Upper lobe of right lung (tissue), 1 donor: ENCODE data around the gene SS18L1. TPM values are rescaled to one million over a fixed set of nuclear protein-coding genes. Genes with fewer than 3 reads are reported as not detected.
A peak's percentile ranks its signal among the peaks of the same experiment; 100 is the strongest.
"Not testable (repeated sequence)": the region's sequence is repeated elsewhere in the genome, so short reads cannot be mapped to it uniquely, and the experiment has no call there.

Source experiments
- ATAC-seq: fragments of 200-7000 bp; cut with Tn5 transposase; one replicate; pipeline ENCODE4 v1.9.1; 2020; ENCODE audit warnings: mild to moderate bottlenecking, moderate library complexity
- DNase-seq: peaks from one replicate; pipeline ENCODE4 v3.0.0-alpha.2; 2020
- H3K27ac ChIP-seq: fragments of 200-600 bp; one replicate; pipeline ENCODE4 v1.8.0; 2022
- H3K27me3 ChIP-seq: fragments of 200-600 bp; one replicate; pipeline ENCODE4 v1.8.0; 2022; ENCODE audit warnings: mild to moderate bottlenecking
- H3K36me3 ChIP-seq: fragments of 200-600 bp; one replicate; pipeline ENCODE4 v1.8.0; 2022
- H3K4me1 ChIP-seq: fragments of 200-600 bp; one replicate; pipeline ENCODE4 v1.8.0; 2022
- H3K4me3 ChIP-seq: fragments of 200-600 bp; one replicate; pipeline ENCODE4 v1.8.0; 2022; ENCODE audit warnings: mild to moderate bottlenecking
- H3K9me3 ChIP-seq: fragments of 200-600 bp; one replicate; pipeline ENCODE4 v1.8.0; 2022
- intact Hi-C: fragments of 100-400 bp; cut with DNase I; formaldehyde crosslinking; loops from one replicate; pipeline ENCODE4 v1.11.0; 2022
- total RNA-seq: library from RNA; stranded (reverse); fragmentation: NEBNext Ultra II Directional; extraction: Animal tissue kit (Norgen Biotek cat#: 25700); gene quantifications from one replicate; pipeline ENCODE4 v1.2.1, GENCODE V29; 2021
- TF ChIP-seq, protein P1 (sequence below): fragments of 200-600 bp; IDR thresholded peaks from one replicate; pipeline ENCODE4 v1.8.0; 2022; ENCODE audit warnings: antibody characterized with exemption
- donor health status: DM: no; HTN: yes; CAD: no; lungs with severe emphysema.

The SS18L1 gene
- total RNA-seq, 1 donor from 2014 or later, result 12.6 TPM

DNA sequence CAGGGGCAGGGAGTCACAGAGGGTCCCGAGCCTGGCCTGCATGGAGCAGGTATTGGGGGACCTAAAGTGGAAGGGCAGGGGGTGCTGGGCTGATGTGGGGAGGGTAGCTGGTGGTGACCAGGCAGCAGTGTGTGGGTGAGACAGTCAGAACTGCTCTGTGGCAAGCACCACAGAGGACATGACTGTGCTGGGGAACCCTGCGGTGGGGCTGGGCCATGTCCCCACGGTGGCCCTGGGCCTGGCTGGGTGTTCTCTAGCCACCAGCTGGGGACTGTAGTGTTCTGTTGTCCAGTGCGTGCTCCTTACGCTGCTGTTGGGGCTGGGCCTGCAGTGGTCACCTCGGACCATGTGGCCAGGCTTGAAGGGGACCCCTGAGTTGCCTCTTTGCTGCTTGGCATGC, 3.6 kb downstream of the SS18L1 start:
- ATAC-seq (no peak), DNase-seq (no peak)
- Histone ChIP-seq H3K27me3 (no peaks in the 10 kb centered on the region), H3K4me1 (peaks cover 28% of the 10 kb centered on the region), H3K27ac (no peak overlapping the region), H3K36me3 (no peaks in the 10 kb centered on the region), H3K4me3 (no peak overlapping the region), H3K9me3 (no peaks in the 10 kb centered on the region)
- TF ChIP-seq, protein P1, sequence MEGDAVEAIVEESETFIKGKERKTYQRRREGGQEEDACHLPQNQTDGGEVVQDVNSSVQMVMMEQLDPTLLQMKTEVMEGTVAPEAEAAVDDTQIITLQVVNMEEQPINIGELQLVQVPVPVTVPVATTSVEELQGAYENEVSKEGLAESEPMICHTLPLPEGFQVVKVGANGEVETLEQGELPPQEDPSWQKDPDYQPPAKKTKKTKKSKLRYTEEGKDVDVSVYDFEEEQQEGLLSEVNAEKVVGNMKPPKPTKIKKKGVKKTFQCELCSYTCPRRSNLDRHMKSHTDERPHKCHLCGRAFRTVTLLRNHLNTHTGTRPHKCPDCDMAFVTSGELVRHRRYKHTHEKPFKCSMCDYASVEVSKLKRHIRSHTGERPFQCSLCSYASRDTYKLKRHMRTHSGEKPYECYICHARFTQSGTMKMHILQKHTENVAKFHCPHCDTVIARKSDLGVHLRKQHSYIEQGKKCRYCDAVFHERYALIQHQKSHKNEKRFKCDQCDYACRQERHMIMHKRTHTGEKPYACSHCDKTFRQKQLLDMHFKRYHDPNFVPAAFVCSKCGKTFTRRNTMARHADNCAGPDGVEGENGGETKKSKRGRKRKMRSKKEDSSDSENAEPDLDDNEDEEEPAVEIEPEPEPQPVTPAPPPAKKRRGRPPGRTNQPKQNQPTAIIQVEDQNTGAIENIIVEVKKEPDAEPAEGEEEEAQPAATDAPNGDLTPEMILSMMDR, result no peak
- intact Hi-C loops, result no loop called here

DNA sequence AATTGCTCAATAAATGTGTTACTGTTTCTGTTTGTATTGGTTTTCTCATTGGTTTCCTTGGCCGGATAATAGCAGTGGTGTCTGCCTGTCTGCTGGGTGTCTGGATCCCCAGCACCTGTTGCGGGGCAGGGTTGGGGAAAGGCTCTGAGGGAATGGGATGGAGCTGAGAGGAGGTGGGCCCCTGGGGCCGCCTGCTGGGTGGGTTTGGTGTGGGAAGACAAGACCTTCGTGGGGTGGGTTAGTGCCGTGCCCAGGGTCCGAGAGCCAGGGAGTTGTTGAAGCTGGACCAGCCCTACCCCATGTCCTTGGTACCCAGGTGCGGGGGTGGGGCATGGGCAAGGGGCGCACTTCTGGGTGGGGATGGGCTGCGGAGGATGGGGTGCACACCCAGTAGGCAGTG, 4.0 kb downstream of the SS18L1 start:
- Histone ChIP-seq H3K36me3 (no peaks in the 10 kb centered on the region), H3K9me3 (no peaks in the 10 kb centered on the region), H3K27me3 (no peaks in the 10 kb centered on the region), H3K27ac (no peak overlapping the region), H3K4me3 (no peak overlapping the region), H3K4me1 (peaks cover 28% of the 10 kb centered on the region)
- intact Hi-C loops, result no loop called here
- no peak for DNase-seq
- no peak for ATAC-seq
- TF ChIP-seq, protein P1, result no peak

DNA sequence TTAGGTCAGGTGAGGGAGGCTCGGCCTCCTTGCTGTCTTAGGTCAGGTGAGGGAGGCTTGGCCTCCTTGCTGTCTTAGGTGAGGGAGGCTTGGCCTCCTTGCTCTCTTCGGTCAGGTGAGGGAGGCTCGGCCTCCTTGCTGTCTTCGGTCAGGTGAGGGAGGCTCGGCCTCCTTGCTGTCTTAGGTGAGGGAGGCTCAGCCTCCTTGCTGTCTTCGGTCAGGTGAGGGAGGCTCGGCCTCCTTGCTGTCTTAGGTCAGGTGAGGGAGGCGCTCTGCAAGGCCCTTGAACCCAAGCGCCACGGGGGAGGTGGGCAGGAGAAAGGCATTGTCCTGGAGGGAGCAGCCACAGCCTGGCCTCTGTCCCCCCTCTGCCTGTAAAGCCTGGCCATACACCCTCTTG, 4.8 kb downstream of the SS18L1 start:
- H3K4me1 ChIP-seq, result peaks cover 28% of the 10 kb centered on the region

DNA sequence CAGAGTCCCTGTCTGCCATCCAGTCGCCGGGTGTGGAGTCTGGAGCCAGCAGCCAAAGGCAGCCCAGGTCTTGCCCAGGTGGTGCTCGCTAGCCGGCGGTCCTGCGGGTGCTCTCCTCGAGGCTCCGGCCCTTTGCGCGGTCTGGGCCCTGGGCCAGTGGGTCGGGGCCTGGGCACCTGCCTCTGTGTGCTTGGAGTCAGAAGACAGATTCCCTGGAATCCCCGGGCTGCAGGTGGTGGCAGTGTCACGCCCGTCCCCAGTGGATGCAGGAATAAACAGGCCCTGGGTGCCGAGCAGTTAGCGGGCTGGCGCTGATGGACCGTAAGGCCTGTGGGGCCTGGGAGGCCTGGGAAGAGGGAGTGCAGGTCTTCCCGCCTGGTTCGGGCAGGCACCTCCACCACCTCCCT, 5.3 kb downstream of the SS18L1 start:
- Histone ChIP-seq H3K4me3 (no peak overlapping the region), H3K4me1 (peaks cover 28% of the 10 kb centered on the region), H3K27ac (peak overlapping the region; percentile 55), H3K36me3 (no peaks in the 10 kb centered on the region), H3K27me3 (no peaks in the 10 kb centered on the region), H3K9me3 (no peaks in the 10 kb centered on the region)
- ATAC-seq, result no peak
- TF ChIP-seq, protein P1, result no peak
- intact Hi-C loops, result no loop called here
- DNase-seq, result no peak

More for the DNA sequence above, 4.8 kb downstream of the SS18L1 start:
- H3K9me3 ChIP-seq, H3K36me3 ChIP-seq, DNase-seq, H3K4me3 ChIP-seq, H3K27me3 ChIP-seq, ATAC-seq, intact Hi-C loops: not testable (repeated sequence)
- peak overlapping the region; percentile 55 for H3K27ac ChIP-seq

DNA sequence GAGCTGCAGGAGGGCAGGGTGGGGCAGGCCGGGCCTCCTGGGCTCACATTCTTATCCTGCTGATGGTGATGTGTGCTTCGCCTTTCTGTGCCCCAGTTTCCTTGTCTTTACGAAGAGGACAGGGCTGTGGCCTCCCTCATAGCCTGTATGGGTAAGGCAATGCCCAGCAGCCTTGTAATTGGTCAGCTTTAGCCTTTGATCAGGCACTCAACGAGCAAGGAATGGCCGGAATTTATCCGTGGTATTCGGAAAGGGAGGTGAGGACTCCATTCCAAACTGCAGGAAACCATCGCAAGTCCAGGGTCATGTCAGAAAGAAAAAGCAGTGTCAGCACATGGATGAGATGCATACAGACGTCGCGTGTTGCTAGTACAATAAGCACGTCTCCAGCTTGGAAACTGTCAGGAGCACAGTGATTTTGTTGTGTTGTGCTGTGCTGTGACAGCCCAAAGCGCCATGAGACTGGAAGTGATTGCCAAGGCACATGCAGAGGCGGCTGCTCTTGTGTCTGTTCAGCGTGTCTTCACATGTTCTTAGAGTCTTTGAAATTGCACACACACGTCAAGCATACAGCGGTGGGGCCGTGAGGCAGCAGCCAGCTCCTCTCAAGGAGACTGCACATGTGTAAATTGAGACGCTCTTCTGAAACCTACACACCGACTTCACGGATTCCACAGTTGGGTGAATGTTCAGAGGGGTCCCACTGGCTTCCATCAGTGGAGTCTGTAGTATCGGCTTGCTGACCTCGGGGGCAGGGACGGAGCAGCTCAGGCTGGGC, 6.2 kb downstream of the SS18L1 start:
- ATAC-seq, result peak; percentile 53

DNA sequence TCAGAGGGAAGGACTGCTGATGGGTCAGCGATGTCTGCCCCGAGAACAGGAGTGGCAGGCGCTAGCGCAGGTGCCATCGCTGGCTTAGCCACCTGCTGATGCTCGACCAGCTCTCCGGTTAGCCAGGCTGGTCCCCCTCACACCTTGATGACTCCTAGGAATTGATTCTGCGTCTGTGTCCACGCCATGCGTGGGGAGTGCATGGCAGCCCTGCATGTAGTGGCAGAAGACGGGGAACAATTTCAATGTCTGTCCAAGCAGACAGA, 6.7 kb downstream of the SS18L1 start:
- H3K36me3 ChIP-seq, result no peaks in the 10 kb centered on the region
- H3K4me3 ChIP-seq, result no peak overlapping the region
- ATAC-seq (no peak), DNase-seq (no peak)
- TF ChIP-seq, protein P1, result no peak
- intact Hi-C loops, result no loop called here
- H3K9me3 ChIP-seq, result no peaks in the 10 kb centered on the region
- no peak overlapping the region for H3K27ac ChIP-seq
- no peaks in the 10 kb centered on the region for H3K27me3 ChIP-seq
- peaks cover 19% of the 10 kb centered on the region for H3K4me1 ChIP-seq

More for the DNA sequence above, 6.2 kb downstream of the SS18L1 start:
- no peak for DNase-seq
- no peak overlapping the region for H3K27ac ChIP-seq
- H3K27me3 ChIP-seq, result no peaks in the 10 kb centered on the region
- peaks cover 25% of the 10 kb centered on the region for H3K4me1 ChIP-seq
- no peaks in the 10 kb centered on the region for H3K36me3 ChIP-seq
- TF ChIP-seq, protein P1, result no peak
- intact Hi-C loops, result no loop called here
- no peaks in the 10 kb centered on the region for H3K9me3 ChIP-seq
- H3K4me3 ChIP-seq, result no peak overlapping the region
